Stomach (tissue), 9 donors: ENCODE data around the gene PMS2. TPM values are rescaled to one million over a fixed set of nuclear protein-coding genes. Genes with fewer than 3 reads are reported as not detected.

Source experiments
- DNase-seq, 2 donors: peaks; one replicate each; pipeline versions ENCODE4 v3.0.0 to v3.0.0-alpha.2; 2013 to 2019
- H3K27ac ChIP-seq, 5 donors: fragments of 200-600 bp in 4 of 5; sonication (generic) in 4 of 5; one replicate each; pipeline ENCODE4 v1.5.1; 2013 to 2019; ENCODE audit warnings: mild to moderate bottlenecking in 1 of 5, moderate library complexity in 1 of 5
- H3K27me3 ChIP-seq, 3 donors: fragments of 200-600 bp; sonication (generic); one replicate each; pipeline ENCODE4 v1.5.1; 2017 to 2019; ENCODE audit warnings: mixed run types in 1 of 3
- H3K36me3 ChIP-seq, 4 donors: fragments of 200-600 bp; sonication (generic); 1 replicate in 3 of 4; 2 replicates in 1 of 4; pipeline ENCODE4 v1.5.1; 2016 to 2019
- H3K4me1 ChIP-seq, 4 donors: fragments of 200-600 bp; sonication (generic); one replicate each; pipeline ENCODE4 v1.5.1; 2016 to 2019
- H3K4me3 ChIP-seq, 4 donors: fragments of 200-600 bp; sonication (generic) in 3 of 4; one replicate each; pipeline ENCODE4 v1.5.1; 2016 to 2019; ENCODE audit warnings: mild to moderate bottlenecking in 1 of 4
- H3K9me3 ChIP-seq, 4 donors: fragments of 200-600 bp; sonication (generic); one replicate each; pipeline ENCODE4 v1.5.1; 2016 to 2019
- CTCF ChIP-seq, 7 experiments: fragments of 450-650 bp in 4 of 7; fragments of 200-600 bp in 3 of 7; sonication (generic) in 3 of 7; IDR thresholded peaks; one replicate each; pipeline ENCODE4 v1.5.1; 2016 to 2019; ENCODE audit warnings: antibody characterized with exemption in 7 of 7, control low read depth in 2 of 7, mild to moderate bottlenecking in 1 of 7
- EP300 ChIP-seq: sonication (generic); formaldehyde crosslinking; IDR thresholded peaks from one replicate; pipeline ENCODE4 v1.6.1; 2017; ENCODE audit warnings: antibody characterized with exemption
- POLR2A ChIP-seq, 4 donors: fragments of 450-650 bp; IDR thresholded peaks; one replicate each; pipeline ENCODE4 v1.6.1; 2016; ENCODE audit warnings: antibody characterized with exemption in 4 of 4, control low read depth in 2 of 4, mild to moderate bottlenecking in 1 of 4, moderate library complexity in 1 of 4
- POLR2AphosphoS5 ChIP-seq, 3 donors: sonication (generic); formaldehyde crosslinking; IDR thresholded peaks; one replicate each; pipeline ENCODE4 v1.6.1; 2016; ENCODE audit warnings: antibody characterized with exemption in 3 of 3
- WGBS, 5 donors: extraction: QIAGEN DNeasy Blood & Tissue Kit in 3 of 5; methylation state at CpG; one replicate each; pipeline versions ENCODE4 v1.1.5 to v1.1.7; 2013 to 2018; 5-methylcytosine and 5-hydroxymethylcytosine counted together
- intact Hi-C: fragments of 100-400 bp; cut with DNase I; formaldehyde crosslinking; loops from one replicate; pipeline ENCODE4 v1.15.1; 2023; ENCODE audit warnings: low total_unique reads
- polyA plus RNA-seq, 3 donors: library from polyadenylated mRNA; stranded (reverse); fragments of 200-250 nt; gene quantifications; one replicate each; pipeline ENCODE4 v1.2.3, GENCODE V29; 2013
- total RNA-seq, 5 donors: library from RNA; depleted of rRNA; stranded (reverse); fragments of >200 nt; gene quantifications; one replicate each; pipeline versions ENCODE4 v1.1.0 to v1.2.3, GENCODE V29; 2014 to 2016
- donor health status: healthy with polysubstance abuse.
- donor health status: Bipolar disorder and iron deficiency.
- donor health status: healthy.

The PMS2 gene
- total and polyA plus RNA-seq, 8 donors = 2.9 to 16.0 (median 6.3) TPM

- Histone ChIP-seq H3K36me3 (peaks cover 58 to 99% (median 96%) of the 10 kb centered on the region in 4 donors), H3K4me1 (peaks cover 0 to under 1% (median under 1%) of the 10 kb centered on the region in 4 donors), H3K27ac (no peak overlapping the region), H3K27me3 (no peaks in the 10 kb centered on the region), H3K4me3 (no peak overlapping the region), H3K9me3 (no peaks in the 10 kb centered on the region)
- no peak for DNase-seq
- WGBS, 5 donors = 43 to 68% (median 54%) methylated on average over 5 of the region's 5 CpGs
- intact Hi-C loops = no loop called here
- no peak for TF ChIP-seq CTCF (IDR thresholded peaks at IDR 0.05)
- no peak for TF ChIP-seq EP300
- no peak for TF ChIP-seq POLR2AphosphoS5 (IDR thresholded peaks at IDR 0.05)
- TF ChIP-seq POLR2A (IDR thresholded peaks at IDR 0.05) = no peak
Measured at GRCh38 chr7:6032167-6032566, 23.3 kb upstream of the PMS2 start.

GRCh38 chr7:6031567-6031966, 22.7 kb upstream of the PMS2 start:
- intact Hi-C loops = no loop called here
- Histone ChIP-seq H3K4me1 (peaks cover 0 to 7% (median 3%) of the 10 kb centered on the region in 4 donors), H3K9me3 (no peaks in the 10 kb centered on the region), H3K4me3 (no peak overlapping the region), H3K27ac (no peak overlapping the region), H3K27me3 (no peaks in the 10 kb centered on the region), H3K36me3 (peaks cover 58 to 99% (median 96%) of the 10 kb centered on the region in 4 donors)
- WGBS, 5 donors = 79 to 95% (median 85%) methylated on average over 3 of the region's 3 CpGs
- no peak for DNase-seq
- no peak for TF ChIP-seq POLR2A (IDR thresholded peaks at IDR 0.05)
- no peak for TF ChIP-seq POLR2AphosphoS5 (IDR thresholded peaks at IDR 0.05)
- no peak for TF ChIP-seq CTCF (IDR thresholded peaks at IDR 0.05)
- no peak for TF ChIP-seq EP300

- Histone ChIP-seq H3K9me3 (no peaks in the 10 kb centered on the region), H3K27me3 (no peaks in the 10 kb centered on the region), H3K4me1 (peaks cover 0 to 12% (median 8%) of the 10 kb centered on the region in 4 donors), H3K27ac (no peak within 1 kb of the TSS), H3K36me3 (peaks cover 58 to 99% (median 96%) of the 10 kb centered on the region in 4 donors), H3K4me3 (no peak within 1 kb of the TSS)
- intact Hi-C loops = no loop called here
- 74 to 92% (median 88%) methylated on average over 2 of the region's 2 CpGs for WGBS, 5 donors
- TF ChIP-seq POLR2A (IDR thresholded peaks at IDR 0.05) (no peak), POLR2AphosphoS5 (IDR thresholded peaks at IDR 0.05) (no peak), EP300 (no peak), CTCF (IDR thresholded peaks at IDR 0.05) (no peak)
- no peak for DNase-seq
Measured at GRCh38 chr7:6030988-6031387, 22.1 kb upstream of the PMS2 start, which contains the start of gene ANKRD61. ANKRD61 (plus strand) TSS chr7:6031376; CDS start chr7:6031376, 0 bp downstream.

GRCh38 chr7:6028563-6028962, 19.7 kb upstream of the PMS2 start:
- no peaks in the 10 kb centered on the region for H3K27me3 ChIP-seq
- no peak overlapping the region for H3K4me3 ChIP-seq
- H3K9me3 ChIP-seq = no peaks in the 10 kb centered on the region
- H3K4me1 ChIP-seq = peaks cover 0 to 16% (median 9%) of the 10 kb centered on the region in 4 donors
- TF ChIP-seq POLR2A (IDR thresholded peaks at IDR 0.05) = no peak
- no peak for TF ChIP-seq CTCF (IDR thresholded peaks at IDR 0.05)
- no peak for TF ChIP-seq EP300
- TF ChIP-seq POLR2AphosphoS5 (IDR thresholded peaks at IDR 0.05) = no peak
- intact Hi-C loops = no loop called here
- no peak overlapping the region for H3K27ac ChIP-seq
- WGBS, 5 donors = 37 to 67% (median 55%) methylated on average over 5 of the region's 5 CpGs
- DNase-seq = no peak
- H3K36me3 ChIP-seq = peaks cover 61 to 99% (median 96%) of the 10 kb centered on the region in 4 donors
